ENCODE measurements around the gene MYBBP1A.

DNA sequence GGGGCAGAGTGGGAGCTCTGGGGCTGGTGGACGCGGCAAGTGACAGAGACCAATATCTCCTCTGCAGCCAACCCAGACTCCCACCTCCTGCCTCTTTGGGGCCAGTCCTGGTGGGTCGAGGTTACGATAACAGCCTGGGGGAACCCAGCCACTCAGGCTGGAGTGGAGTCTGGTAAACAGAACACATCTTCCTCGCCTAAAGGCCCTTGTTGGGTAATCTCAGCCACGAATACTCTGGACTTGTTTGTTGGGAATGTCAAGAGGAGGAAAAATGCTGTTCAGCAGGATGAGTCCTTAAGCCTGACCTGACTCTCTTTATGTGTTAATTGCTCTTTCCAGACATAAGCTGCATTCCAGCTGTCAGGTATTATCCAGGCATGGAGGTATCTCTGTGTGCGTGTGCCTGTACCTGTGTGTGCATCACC, 64.5 kb downstream of the MYBBP1A start:
- TF ChIP-seq POLR2AphosphoS5 (IDR thresholded peaks at IDR 0.05; ENCODE audit: low read depth): no peak
- TF ChIP-seq, protein P1, sequence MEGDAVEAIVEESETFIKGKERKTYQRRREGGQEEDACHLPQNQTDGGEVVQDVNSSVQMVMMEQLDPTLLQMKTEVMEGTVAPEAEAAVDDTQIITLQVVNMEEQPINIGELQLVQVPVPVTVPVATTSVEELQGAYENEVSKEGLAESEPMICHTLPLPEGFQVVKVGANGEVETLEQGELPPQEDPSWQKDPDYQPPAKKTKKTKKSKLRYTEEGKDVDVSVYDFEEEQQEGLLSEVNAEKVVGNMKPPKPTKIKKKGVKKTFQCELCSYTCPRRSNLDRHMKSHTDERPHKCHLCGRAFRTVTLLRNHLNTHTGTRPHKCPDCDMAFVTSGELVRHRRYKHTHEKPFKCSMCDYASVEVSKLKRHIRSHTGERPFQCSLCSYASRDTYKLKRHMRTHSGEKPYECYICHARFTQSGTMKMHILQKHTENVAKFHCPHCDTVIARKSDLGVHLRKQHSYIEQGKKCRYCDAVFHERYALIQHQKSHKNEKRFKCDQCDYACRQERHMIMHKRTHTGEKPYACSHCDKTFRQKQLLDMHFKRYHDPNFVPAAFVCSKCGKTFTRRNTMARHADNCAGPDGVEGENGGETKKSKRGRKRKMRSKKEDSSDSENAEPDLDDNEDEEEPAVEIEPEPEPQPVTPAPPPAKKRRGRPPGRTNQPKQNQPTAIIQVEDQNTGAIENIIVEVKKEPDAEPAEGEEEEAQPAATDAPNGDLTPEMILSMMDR (conservative IDR thresholded peaks at IDR 0.05; ENCODE audit: low read depth in 2 of 2): no peak
- TF ChIP-seq EZH2 (IDR thresholded peaks at IDR 0.05; ENCODE audit: low read depth, unreplicated experiment): no peak
- TF ChIP-seq ZNF462 (CRISPR knock-in tag; IDR thresholded peaks at IDR 0.05): no peak
- no peak for TF ChIP-seq EZH2phosphoT487 (IDR thresholded peaks at IDR 0.05; ENCODE audit: unreplicated experiment)
- TF ChIP-seq, protein P2, sequence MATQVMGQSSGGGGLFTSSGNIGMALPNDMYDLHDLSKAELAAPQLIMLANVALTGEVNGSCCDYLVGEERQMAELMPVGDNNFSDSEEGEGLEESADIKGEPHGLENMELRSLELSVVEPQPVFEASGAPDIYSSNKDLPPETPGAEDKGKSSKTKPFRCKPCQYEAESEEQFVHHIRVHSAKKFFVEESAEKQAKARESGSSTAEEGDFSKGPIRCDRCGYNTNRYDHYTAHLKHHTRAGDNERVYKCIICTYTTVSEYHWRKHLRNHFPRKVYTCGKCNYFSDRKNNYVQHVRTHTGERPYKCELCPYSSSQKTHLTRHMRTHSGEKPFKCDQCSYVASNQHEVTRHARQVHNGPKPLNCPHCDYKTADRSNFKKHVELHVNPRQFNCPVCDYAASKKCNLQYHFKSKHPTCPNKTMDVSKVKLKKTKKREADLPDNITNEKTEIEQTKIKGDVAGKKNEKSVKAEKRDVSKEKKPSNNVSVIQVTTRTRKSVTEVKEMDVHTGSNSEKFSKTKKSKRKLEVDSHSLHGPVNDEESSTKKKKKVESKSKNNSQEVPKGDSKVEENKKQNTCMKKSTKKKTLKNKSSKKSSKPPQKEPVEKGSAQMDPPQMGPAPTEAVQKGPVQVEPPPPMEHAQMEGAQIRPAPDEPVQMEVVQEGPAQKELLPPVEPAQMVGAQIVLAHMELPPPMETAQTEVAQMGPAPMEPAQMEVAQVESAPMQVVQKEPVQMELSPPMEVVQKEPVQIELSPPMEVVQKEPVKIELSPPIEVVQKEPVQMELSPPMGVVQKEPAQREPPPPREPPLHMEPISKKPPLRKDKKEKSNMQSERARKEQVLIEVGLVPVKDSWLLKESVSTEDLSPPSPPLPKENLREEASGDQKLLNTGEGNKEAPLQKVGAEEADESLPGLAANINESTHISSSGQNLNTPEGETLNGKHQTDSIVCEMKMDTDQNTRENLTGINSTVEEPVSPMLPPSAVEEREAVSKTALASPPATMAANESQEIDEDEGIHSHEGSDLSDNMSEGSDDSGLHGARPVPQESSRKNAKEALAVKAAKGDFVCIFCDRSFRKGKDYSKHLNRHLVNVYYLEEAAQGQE (IDR thresholded peaks at IDR 0.05; ENCODE audit: unreplicated experiment): no peak
- TF ChIP-seq STAT1 (IDR thresholded peaks at IDR 0.05; ENCODE audit: unreplicated experiment): no peak
- TF ChIP-seq ZNF114 (CRISPR knock-in tag; IDR thresholded peaks at IDR 0.05): no peak
